IPS DF 6.9 (cell line): ENCODE results near the gene KRTAP5-3.
"Not testable (repeated sequence)": the region's sequence is repeated elsewhere in the genome, so short reads cannot be mapped to it uniquely, and the experiment has no call there.

Experiments
- DNase-seq: peaks from one replicate; pipeline ENCODE4 v3.0.0-alpha.2; 2013; ENCODE audit warnings: low read depth, low spot score
- H3K27ac ChIP-seq: one replicate; pipeline ENCODE4 v1.5.1; 2013; ENCODE audit warnings: low read length, control low read depth
- H3K27me3 ChIP-seq: 2 replicates; pipeline ENCODE4 v1.6.1; 2013; ENCODE audit warnings: mild to moderate bottlenecking, low read length; ENCODE audit not compliant: control insufficient read depth, insufficient read depth
- H3K36me3 ChIP-seq: 2 replicates; pipeline ENCODE4 v1.6.1; 2013; ENCODE audit warnings: low read length; ENCODE audit not compliant: control insufficient read depth, insufficient read depth
- H3K4me1 ChIP-seq: 2 replicates; pipeline ENCODE4 v1.6.1; 2013; ENCODE audit warnings: low read length; ENCODE audit not compliant: control insufficient read depth, insufficient read depth
- H3K4me3 ChIP-seq: 2 replicates; pipeline ENCODE4 v1.5.1; 2013; ENCODE audit warnings: mild to moderate bottlenecking, low read length
- H3K9me3 ChIP-seq: 2 replicates; pipeline ENCODE4 v1.6.1; 2013; ENCODE audit warnings: low read length, inconsistent platforms; ENCODE audit not compliant: control insufficient read depth, insufficient read depth
- WGBS: extraction: QIAGEN DNeasy Blood & Tissue Kit; methylation state at CpG from one replicate; pipeline ENCODE4 v1.1.7; 2013; ENCODE audit warnings: mixed read lengths, missing lambda C conversion rate; ENCODE audit not compliant: insufficient read length, insufficient coverage; 5-methylcytosine and 5-hydroxymethylcytosine counted together

The KRTAP5-3 gene

DNA sequence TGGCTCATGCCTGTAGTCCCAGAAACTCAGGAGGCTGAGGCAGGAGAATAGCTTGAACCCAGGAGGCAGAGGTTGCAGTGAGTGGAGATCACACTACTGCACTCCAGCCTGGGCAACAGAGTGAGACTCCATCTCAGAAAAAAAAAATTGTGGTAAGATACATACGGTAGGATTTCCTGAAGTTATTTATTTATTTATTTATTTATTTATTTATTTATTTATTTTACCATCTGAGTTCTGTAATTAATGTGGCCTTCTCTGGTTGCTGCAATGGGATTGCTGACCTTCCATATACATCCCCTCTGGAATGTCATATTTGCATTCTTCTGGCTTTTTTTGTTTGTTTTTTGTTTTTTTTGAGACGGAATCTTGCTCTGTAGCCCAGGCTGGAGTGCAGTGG lies 25.4 kb downstream of the KRTAP5-3 start:
- WGBS = no CpG with 5 or more reads among the region's 2 CpGs

DNA sequence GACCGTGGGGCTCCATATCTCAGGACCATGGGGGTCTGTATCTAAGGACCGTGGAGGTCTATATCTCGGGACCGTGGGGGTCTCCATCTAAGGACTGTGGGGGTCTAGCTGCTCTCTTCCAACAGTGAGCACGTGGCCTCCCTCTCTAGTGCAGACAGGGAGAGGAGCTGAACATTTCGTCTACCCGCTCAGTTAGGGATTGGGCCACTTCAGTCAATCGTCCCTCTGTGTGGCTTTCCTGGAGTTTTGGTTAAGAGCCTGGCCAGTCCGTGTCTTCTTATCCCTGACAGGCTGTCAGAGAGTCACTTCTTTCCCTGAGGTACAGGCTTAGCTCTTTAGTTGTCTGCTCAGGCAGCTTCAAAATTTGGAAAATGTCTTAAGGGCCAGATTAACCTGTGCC lies 26.3 kb downstream of the KRTAP5-3 start:
- H3K27me3 ChIP-seq = no peaks in the 10 kb centered on the region
- H3K4me3 ChIP-seq = no peak overlapping the region
- H3K27ac ChIP-seq = no peak overlapping the region
- no peaks in the 10 kb centered on the region for H3K4me1 ChIP-seq
- WGBS = no CpG with 5 or more reads among the region's 9 CpGs
- H3K9me3 ChIP-seq = no peaks in the 10 kb centered on the region
- DNase-seq = no peak
- H3K36me3 ChIP-seq = no peaks in the 10 kb centered on the region

More for the DNA sequence above, 25.4 kb downstream of the KRTAP5-3 start:
- not testable (repeated sequence) for H3K4me1 ChIP-seq, DNase-seq, H3K27ac ChIP-seq, H3K9me3 ChIP-seq, H3K27me3 ChIP-seq, H3K4me3 ChIP-seq, H3K36me3 ChIP-seq

DNA sequence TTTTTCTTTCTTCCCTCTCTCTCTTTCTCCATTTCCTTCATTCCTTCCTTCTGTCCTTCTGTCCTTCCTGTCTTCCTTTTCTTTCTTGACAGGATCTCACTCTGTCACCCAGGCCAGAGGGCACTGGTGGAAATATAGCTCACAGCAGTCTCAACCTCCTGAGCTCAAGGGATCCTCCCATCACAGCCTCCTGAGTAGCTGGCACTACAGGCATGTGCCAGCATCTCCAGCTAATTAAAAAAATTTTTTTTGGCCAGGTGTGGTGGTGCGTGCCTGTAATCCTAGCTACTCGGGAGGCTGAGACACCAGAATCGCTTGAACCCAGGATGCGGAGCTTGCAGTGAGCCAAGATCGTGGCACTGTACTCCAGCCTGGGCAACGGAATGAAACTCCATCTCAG lies 31.4 kb downstream of the KRTAP5-3 start:
- no peak overlapping the region for H3K4me3 ChIP-seq
- H3K36me3 ChIP-seq = no peaks in the 10 kb centered on the region
- H3K4me1 ChIP-seq = peaks cover 9% of the 10 kb centered on the region
- no peak for DNase-seq
- peaks cover 17% of the 10 kb centered on the region for H3K27me3 ChIP-seq
- WGBS = no CpG with 5 or more reads among the region's 6 CpGs
- no peaks in the 10 kb centered on the region for H3K9me3 ChIP-seq
- H3K27ac ChIP-seq = no peak overlapping the region

DNA sequence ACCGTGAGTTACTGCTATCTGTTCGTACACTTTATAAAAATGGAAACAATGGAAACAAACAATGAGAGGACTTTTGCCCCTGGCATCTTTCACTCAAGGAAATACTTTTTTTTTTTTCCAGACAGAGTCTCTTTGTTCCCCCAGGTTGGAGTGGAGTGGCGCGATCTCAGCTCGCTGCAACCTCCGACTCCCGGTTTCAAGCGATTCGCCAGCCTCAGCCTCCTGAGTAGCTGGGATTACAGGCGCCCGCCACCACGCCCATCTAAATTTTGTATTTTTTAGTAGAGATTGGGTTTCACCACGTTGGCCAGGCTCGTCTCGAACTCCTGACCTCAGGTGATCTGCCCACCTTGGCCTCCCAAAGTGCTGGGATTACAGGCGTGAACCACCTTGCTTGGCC lies 32.5 kb downstream of the KRTAP5-3 start:
- not testable (repeated sequence) for H3K27ac ChIP-seq, H3K9me3 ChIP-seq, H3K4me3 ChIP-seq, DNase-seq, H3K36me3 ChIP-seq
- no CpG with 5 or more reads among the region's 16 CpGs for WGBS
- peaks cover 11% of the 10 kb centered on the region for H3K4me1 ChIP-seq
- H3K27me3 ChIP-seq = peaks cover 17% of the 10 kb centered on the region

DNA sequence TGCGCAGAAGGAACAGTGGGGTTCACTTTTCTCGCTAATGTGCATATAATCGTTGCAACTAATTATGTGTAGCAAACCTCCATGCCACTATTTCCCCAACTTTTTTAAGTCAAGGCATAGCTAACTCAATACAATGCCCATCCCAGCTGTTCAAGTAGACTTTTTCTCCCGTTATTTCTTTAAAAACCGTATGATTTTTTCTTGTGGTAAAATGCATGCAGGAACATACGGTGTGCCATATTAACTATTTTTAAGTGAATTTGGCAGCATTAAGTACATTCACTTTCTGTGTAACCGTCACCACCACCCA lies 33.4 kb downstream of the KRTAP5-3 start:
- no CpG with 5 or more reads among the region's 7 CpGs for WGBS

DNA sequence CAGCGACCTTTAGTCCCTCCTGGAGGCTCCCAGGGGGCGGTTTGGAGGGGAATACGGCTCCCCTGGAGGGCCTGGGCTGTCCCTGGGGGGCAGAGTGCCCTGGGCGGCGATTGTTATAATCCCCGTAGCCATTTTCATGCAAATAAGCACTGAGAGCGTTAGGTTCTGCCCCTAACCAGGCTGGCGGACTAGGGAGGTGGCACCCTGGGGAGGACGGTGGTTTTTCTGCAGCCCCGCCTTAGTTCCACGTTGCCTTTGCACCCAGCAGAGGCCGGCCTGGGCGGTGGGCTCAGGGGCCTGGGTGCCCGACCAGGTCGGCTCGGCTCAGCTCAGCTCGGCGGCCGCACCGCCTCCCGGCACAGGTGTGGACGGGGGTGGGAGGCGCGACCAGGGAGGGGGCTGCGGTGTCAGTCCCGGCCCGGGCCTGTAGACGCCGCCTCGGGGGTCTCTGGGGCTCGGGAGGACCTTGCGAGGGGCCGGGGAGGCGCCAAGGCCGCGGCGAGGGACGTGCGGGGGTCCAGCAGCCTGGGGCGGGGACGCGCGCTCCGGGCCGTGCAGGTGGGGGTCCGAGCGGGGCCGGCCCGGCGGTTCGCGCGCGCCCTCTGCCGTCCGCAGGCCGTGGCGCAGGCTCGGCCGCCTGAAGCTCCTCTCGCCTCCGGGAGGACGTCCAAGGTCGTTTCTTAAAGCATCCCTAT lies 33.9 kb downstream of the KRTAP5-3 start:
- Histone ChIP-seq H3K4me3 (peak overlapping the region; percentile 30; the same call in 1 of the 2 replicates), H3K9me3 (no peaks in the 10 kb centered on the region), H3K36me3 (no peaks in the 10 kb centered on the region), H3K4me1 (peaks cover 13% of the 10 kb centered on the region), H3K27me3 (peaks cover 17% of the 10 kb centered on the region), H3K27ac (no peak overlapping the region)
- no CpG with 5 or more reads among the region's 64 CpGs for WGBS
- no peak for DNase-seq

More for the DNA sequence above, 33.4 kb downstream of the KRTAP5-3 start:
- H3K4me1 ChIP-seq = peaks cover 13% of the 10 kb centered on the region
- no peak overlapping the region for H3K27ac ChIP-seq
- H3K9me3 ChIP-seq = no peaks in the 10 kb centered on the region
- DNase-seq = no peak
- no peaks in the 10 kb centered on the region for H3K36me3 ChIP-seq
- peaks cover 17% of the 10 kb centered on the region for H3K27me3 ChIP-seq
- no peak overlapping the region for H3K4me3 ChIP-seq

DNA sequence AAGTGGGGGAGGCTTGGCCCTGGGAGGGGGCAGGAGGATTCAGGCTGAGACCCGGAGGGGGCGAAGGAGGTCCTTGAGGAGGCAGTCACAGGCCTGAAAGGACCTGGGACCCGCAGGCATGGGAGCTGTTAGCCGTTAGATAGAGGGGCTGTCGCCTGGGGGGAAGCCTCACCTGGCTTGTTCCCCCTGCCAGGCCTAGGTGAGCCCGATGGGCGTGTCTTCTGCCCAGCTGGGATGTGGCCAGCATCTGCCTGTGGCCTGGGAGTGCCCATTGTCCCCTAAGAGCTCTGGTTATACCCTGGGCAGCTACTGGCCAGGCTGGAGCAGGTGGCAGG lies 34.4 kb downstream of the KRTAP5-3 start:
- Histone ChIP-seq H3K27me3 (peaks cover 17% of the 10 kb centered on the region), H3K4me3 (peak overlapping the region; percentile 30; the same call in 1 of the 2 replicates), H3K9me3 (no peaks in the 10 kb centered on the region), H3K27ac (no peak overlapping the region), H3K4me1 (peaks cover 14% of the 10 kb centered on the region), H3K36me3 (no peaks in the 10 kb centered on the region)
- WGBS = no CpG with 5 or more reads among the region's 7 CpGs
- DNase-seq = no peak

DNA sequence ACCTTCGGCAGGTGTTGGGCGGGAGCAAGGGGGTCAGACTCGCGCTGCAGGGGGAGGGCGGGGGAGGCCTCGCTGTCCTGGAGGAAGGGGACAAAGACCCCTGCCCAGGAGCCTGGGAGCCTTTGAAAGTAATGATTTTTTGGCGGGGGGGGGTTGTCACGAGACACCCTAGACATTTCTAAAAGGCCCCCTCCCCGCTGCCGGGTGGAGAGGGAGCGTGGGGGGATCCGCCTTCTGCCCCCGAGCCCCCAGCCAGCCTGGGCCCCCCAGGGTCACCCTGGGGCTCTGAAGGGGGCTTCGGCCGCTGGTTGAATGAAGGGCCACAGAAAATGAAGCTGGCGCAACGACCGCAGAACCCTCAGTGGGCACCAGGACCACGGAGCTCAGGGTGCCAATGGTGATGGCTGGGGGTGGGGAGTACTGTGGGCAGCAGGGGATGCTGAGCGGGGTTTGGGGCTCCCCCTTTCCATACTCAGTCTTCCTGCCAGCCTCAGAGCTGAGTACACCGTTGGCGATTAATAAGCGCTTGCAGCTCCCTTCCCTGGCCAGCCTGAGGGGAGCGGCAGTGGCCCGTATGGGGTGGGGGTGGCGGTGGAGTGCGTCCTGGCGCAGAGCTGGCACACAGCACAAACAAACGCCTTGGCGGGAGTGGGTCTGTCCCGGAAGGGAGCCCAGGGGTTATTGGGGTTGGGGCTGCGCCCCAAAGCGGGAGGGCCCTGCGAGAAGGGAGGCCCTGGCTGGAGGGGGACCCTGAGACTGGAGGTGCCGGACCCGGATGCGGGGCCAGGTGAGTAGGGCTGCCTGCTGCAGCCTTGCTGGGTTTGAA lies 35.0 kb downstream of the KRTAP5-3 start:
- H3K27me3 ChIP-seq = peaks cover 17% of the 10 kb centered on the region
- DNase-seq = no peak
- H3K36me3 ChIP-seq = no peaks in the 10 kb centered on the region
- no peak overlapping the region for H3K27ac ChIP-seq
- peak overlapping the region; percentile 49; the same call in 1 of the 2 replicates for H3K4me3 ChIP-seq
- H3K9me3 ChIP-seq = no peaks in the 10 kb centered on the region
- WGBS = no CpG with 5 or more reads among the region's 37 CpGs
- H3K4me1 ChIP-seq = peaks cover 19% of the 10 kb centered on the region

DNA sequence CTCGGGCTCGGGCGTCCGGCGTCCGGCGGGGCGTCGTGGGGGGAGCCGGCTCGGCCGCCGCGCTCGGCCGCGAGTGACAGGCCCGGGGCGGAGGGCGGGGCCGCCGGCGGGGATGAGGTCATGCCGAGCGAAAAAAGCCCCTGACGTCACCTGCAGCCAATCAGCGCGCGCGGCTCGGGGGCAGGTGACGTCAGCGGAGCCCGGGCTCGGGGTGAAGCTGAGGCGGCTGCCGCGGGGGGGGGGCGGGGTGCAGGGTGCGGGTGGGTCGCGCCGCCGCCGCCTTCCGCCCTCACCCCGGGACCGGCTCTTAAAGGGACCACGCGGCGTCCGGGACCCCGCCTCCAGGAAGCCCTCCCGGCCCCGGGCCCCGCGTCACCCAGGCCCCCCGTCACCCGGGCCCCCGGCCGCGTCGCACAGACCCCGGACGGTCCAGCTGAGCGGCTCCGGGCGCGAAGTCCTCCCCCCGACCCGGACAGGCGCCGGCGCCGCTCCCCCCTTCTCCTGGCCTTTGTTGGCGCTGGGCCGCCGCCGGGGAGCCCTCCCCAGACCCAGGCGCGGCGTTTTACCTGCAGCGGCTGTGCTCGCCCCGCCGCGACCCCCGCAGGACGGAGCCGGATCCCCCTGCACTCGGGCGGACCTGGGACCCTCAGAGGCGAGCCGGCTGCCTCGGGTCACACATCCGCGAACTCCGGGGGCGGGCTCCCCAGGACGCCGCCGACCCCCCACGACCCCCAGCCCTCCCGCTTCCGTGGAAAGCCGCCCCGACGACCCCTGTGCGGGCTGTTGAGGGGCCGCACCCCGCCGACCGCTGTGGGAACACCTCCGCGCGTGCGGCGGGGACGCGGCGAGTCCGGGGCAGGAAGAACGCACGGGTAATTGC lies 35.8 kb downstream of the KRTAP5-3 start, which contains the start of gene DUSP8:
Gene DUSP8, minus strand, starts transcription at position 75 of the 880 bp plus-strand sequence. CDS start 6,445 bp downstream, outside the sequence.
- H3K27me3 ChIP-seq = peaks cover 17% of the 10 kb centered on the region
- no peak for DNase-seq
- peaks cover 22% of the 10 kb centered on the region for H3K4me1 ChIP-seq
- whole genome bisulfite sequencing = no CpG with 5 or more reads among the region's 124 CpGs
- H3K27ac ChIP-seq = no peak within 1 kb of the TSS
- no peaks in the 10 kb centered on the region for H3K36me3 ChIP-seq
- H3K4me3 ChIP-seq = peak within 1 kb of the TSS; percentile 49; the same call in 1 of the 2 replicates
- no peaks in the 10 kb centered on the region for H3K9me3 ChIP-seq

DNA sequence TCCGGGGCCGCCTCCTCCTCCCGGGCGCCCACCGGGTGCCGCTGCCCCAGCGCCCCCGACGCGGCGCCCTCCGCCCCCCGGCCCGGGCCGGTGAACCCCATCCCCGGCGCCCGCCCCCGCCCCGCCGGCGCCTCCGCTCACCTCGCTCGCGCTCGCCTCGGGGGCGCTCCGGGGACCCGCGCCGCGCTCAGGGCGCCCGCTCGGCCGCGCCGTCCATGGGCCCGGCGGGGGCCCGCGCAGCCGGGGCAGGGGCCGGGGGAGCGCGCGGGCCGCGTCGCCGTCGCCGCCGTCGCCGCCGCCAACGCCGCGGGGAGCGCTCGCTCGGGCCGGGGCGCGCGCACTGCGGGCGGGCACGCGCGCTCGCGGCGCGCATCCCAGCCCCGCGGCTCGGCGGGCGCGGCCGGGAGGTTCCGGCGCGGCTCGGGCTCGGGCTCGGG lies 36.5 kb downstream of the KRTAP5-3 start:
- peaks cover 17% of the 10 kb centered on the region for H3K27me3 ChIP-seq

More for the DNA sequence above, 36.5 kb downstream of the KRTAP5-3 start:
- Histone ChIP-seq H3K4me3 (peak overlapping the region; percentile 49; the same call in 1 of the 2 replicates), H3K9me3 (no peaks in the 10 kb centered on the region), H3K4me1 (peaks cover 22% of the 10 kb centered on the region), H3K27ac (no peak overlapping the region), H3K36me3 (no peaks in the 10 kb centered on the region)
- WGBS = no CpG with 5 or more reads among the region's 91 CpGs
- no peak for DNase-seq
